Adipocyte (in vitro differentiated cells): ENCODE measurements around the gene PLCB4.
A peak's percentile ranks its signal among the peaks of the same experiment; 100 is the strongest.

ENCODE experiments used
- DNase-seq: peaks from one replicate; pipeline ENCODE4 v3.0.0-alpha.2; 2015; ENCODE audit warnings: low read depth
- H3K27me3 ChIP-seq: replicated peaks from 2 replicates; pipeline ENCODE4 v1.7.0; 2013; ENCODE audit warnings: mild to moderate bottlenecking, low read length, moderate library complexity; ENCODE audit not compliant: control insufficient read depth, insufficient read depth
- H3K36me3 ChIP-seq: 2 replicates; pipeline ENCODE4 v1.7.0; 2013; ENCODE audit warnings: low read length, mild to moderate bottlenecking, moderate library complexity; ENCODE audit not compliant: control insufficient read depth, insufficient read depth, severe bottlenecking
- H3K4me1 ChIP-seq: 2 replicates; pipeline ENCODE4 v1.7.0; 2013; ENCODE audit warnings: mild to moderate bottlenecking, low read length, moderate library complexity; ENCODE audit not compliant: control insufficient read depth, insufficient read depth
- H3K4me3 ChIP-seq: 2 replicates; pipeline ENCODE4 v1.7.0; 2013; ENCODE audit warnings: mild to moderate bottlenecking, low read length, moderate library complexity
- H3K9ac ChIP-seq: 2 replicates; pipeline ENCODE4 v1.7.0; 2013; ENCODE audit warnings: mild to moderate bottlenecking, low read length, moderate library complexity
- H3K9me3 ChIP-seq: 2 replicates; pipeline ENCODE4 v1.7.0; 2013; ENCODE audit warnings: mild to moderate bottlenecking, low read length, moderate library complexity; ENCODE audit not compliant: control insufficient read depth

The PLCB4 gene

DNA sequence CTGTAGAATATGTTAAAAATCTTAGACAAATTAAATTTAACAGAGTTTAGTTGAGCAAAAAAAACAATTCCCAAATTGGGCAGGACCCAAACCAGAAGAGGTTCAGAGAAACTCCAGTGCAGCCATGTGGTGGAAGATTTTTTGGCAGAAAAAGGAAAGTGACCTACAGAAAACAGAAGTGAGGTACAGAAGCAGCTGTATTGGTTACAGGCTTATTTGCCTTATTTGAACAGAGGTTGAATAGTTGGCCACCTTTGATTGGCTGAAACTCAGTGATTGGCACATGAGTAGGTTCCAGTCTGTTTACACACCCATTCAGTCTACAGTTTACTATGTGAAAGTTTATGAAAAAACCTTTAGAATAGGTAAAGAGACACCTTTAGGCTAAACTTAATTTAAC, 334.6 kb downstream of the PLCB4 start:
- H3K27me3 ChIP-seq = no peaks in the 10 kb centered on the region

DNA sequence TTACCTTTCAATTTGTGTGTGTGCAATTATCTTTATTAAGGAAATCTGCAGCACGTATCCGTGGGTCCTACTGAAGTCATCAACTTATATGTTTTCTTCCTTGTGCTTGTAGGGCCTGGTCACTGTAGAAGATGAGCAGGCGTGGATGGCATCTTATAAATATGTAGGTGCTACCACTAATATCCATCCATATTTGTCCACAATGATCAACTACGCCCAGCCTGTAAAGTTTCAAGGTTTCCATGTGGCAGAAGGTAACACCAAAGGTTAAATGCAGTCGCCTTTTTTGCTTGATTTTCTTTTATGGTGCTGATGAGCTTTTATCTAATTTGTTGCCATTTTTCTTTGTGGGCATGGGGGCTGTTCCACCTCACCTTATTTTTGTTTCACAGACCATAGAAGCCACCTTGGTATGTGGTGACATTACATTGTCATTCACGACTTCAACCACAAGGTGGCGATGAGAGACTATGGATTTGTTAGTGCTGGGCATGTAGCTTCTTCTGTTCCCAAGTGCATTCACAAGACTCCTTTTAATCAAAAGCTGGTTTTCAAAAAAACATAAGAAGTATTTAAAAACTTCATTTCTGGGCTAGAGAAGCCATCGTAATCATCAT, 339.0 kb downstream of the PLCB4 start:
- H3K4me1 ChIP-seq = peaks cover 24% of the 10 kb centered on the region
- no peaks in the 10 kb centered on the region for H3K27me3 ChIP-seq
- no peak overlapping the region for H3K4me3 ChIP-seq
- DNase-seq = peak; percentile 87
- no peak overlapping the region for H3K9ac ChIP-seq
- H3K9me3 ChIP-seq = no peaks in the 10 kb centered on the region
- H3K36me3 ChIP-seq = no peaks in the 10 kb centered on the region

More for the DNA sequence above, 334.6 kb downstream of the PLCB4 start:
- Histone ChIP-seq H3K4me1 (peaks cover 3% of the 10 kb centered on the region), H3K9me3 (no peaks in the 10 kb centered on the region), H3K9ac (no peak overlapping the region), H3K4me3 (no peak overlapping the region), H3K36me3 (no peaks in the 10 kb centered on the region)
- DNase-seq = no peak

DNA sequence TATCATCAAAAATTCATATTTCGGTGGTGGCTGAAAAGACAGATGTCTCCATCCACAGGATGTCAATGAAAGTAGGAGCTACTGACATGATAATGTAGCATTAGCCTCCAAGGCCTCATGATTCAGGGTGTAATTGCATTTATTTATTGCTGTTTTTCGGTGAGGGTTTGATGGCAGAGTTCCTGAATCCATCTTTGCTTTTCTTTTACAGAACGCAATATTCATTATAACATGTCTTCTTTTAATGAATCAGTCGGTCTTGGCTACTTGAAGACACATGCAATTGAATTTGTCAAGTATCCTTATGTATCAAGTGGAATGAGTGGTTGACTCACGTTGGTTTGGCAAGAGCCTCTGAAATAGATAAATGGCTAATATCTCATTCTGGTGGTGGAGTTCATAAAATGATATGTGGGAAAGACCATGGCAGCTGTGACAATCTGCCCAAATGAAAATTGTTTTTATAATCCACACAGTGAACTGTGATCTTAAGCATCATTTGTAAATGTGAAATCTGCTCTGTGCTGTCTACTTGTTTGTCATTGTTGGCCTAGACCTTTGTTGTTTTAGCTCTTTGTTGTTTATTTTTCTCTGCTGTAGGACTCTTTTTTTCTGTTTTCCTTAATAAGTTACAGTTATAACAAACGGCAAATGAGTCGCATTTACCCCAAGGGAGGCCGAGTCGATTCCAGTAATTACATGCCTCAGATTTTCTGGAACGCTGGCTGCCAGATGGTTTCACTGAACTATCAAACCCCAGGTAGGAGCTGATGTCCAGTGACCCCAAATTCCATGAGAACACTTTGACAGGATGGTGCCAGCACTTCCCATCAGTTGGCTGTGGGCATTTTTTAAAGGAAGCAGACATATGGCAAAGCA, 339.8 kb downstream of the PLCB4 start:
- Histone ChIP-seq H3K4me1 (peaks cover 24% of the 10 kb centered on the region), H3K36me3 (no peaks in the 10 kb centered on the region), H3K27me3 (no peaks in the 10 kb centered on the region), H3K9ac (no peak overlapping the region), H3K9me3 (no peaks in the 10 kb centered on the region), H3K4me3 (no peak overlapping the region)
- DNase-seq = peak; percentile 57

DNA sequence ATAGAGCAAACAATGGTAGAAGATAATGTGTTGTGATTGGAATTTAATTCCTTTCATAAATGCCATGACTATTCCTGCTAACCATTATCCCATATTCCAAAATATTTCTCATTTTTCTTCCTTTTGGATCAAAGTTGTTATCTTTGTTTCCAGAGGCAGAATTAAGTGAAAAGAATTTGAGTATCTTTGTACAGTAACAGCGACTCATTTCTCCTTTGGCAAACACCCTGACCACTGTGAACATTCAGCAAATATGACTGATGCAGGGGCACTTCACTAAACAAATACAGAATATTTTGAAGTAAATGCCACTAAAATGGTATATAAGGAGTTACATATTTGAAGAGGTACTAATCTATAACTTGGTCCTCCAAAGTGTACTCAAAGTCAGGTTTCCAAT, 340.5 kb downstream of the PLCB4 start:
- no peaks in the 10 kb centered on the region for H3K9me3 ChIP-seq
- DNase-seq = peak; percentile 43

DNA sequence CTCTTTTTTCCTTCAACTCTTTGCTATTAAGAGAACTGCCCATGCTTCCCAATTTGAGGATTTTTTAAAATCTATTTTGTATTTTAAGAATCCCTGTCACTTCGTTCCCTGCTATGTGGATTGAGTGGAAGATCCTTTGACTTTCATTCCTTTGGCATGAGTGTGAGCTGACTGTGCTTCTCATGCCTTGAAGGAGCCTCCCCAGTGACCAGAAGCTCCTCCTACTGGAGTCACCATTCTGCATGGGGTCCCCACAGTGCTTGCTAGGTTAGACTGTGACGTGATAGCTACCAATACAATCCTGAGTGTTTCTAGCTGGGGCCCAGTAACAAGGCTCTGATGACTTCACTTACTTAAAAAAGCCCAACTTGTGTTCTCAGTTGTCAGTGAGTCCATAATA, 341.1 kb downstream of the PLCB4 start:
- peaks cover 24% of the 10 kb centered on the region for H3K4me1 ChIP-seq
- peak; percentile 71 for DNase-seq
- H3K36me3 ChIP-seq = no peaks in the 10 kb centered on the region
- no peaks in the 10 kb centered on the region for H3K9me3 ChIP-seq
- H3K9ac ChIP-seq = no peak overlapping the region
- no peaks in the 10 kb centered on the region for H3K27me3 ChIP-seq
- H3K4me3 ChIP-seq = no peak overlapping the region

More for the DNA sequence above, 340.5 kb downstream of the PLCB4 start:
- no peak overlapping the region for H3K9ac ChIP-seq
- H3K27me3 ChIP-seq = no peaks in the 10 kb centered on the region
- H3K4me3 ChIP-seq = no peak overlapping the region
- H3K4me1 ChIP-seq = peaks cover 24% of the 10 kb centered on the region
- H3K36me3 ChIP-seq = no peaks in the 10 kb centered on the region

DNA sequence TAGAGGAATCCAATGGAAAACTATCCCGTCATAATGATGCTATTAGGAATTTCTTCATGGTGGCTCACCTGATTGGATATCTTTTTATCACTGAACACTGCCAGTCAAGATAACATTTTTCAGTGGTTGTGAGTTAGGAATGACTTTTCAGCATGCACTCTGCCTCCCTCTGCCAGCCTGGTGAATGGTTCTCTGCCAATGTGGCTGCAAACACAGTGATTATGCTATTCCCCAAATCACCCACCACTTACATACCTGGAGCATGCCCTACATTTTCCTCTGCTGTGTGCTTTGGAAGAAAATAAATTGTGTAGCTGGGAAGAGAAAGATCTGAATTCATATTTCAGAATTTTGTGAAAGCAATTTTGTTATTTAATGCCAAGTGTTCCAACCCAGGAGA, 342.9 kb downstream of the PLCB4 start:
- Histone ChIP-seq H3K9ac (no peak overlapping the region), H3K36me3 (no peaks in the 10 kb centered on the region), H3K4me1 (peaks cover 24% of the 10 kb centered on the region), H3K27me3 (no peaks in the 10 kb centered on the region), H3K9me3 (no peaks in the 10 kb centered on the region), H3K4me3 (no peak overlapping the region)
- no peak for DNase-seq

DNA sequence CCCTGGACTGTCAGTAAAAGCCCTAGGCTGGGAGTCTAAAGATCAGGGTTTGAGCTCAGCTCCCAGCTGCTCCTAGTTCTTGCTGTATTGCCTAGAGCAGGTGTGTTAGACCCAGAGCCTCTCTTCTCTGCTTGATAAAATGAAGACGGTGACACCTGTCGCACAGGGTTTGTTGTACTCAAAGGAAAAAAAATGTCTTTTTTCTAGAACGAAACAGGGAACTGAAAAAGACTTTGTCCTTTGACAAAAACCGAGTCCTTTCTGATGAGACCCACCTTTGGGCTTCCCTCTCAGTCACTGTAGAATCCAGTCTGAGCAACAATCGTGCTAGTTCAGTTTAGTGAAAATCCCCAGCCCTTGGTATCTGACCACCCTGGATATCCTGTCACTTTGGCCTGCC, 343.4 kb downstream of the PLCB4 start:
- H3K4me1 ChIP-seq = peaks cover 24% of the 10 kb centered on the region
- no peak overlapping the region for H3K9ac ChIP-seq
- H3K27me3 ChIP-seq = no peaks in the 10 kb centered on the region
- no peaks in the 10 kb centered on the region for H3K36me3 ChIP-seq
- no peaks in the 10 kb centered on the region for H3K9me3 ChIP-seq
- no peak overlapping the region for H3K4me3 ChIP-seq
- DNase-seq = no peak

DNA sequence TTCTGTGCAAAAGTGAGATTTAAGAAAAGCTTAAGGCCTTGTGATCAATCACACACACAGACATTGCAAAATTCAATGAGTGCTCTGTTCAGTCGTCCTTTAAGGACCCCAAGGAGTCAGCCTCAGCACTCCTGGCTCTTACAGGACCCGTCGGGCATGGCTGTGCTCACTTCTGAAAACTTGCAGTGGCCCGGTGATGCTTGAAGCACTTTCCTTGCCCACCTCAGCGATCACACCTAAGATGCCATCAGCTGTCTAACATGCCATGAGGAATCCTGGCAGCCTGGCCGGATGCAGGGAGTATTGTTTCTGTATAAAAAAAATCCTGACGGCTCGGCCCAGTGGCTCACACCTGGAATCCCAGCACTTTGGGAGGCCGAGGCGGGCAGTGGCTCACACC, 344.1 kb downstream of the PLCB4 start:
- no peak for DNase-seq
- Histone ChIP-seq H3K9ac (no peak overlapping the region), H3K27me3 (no peaks in the 10 kb centered on the region)

DNA sequence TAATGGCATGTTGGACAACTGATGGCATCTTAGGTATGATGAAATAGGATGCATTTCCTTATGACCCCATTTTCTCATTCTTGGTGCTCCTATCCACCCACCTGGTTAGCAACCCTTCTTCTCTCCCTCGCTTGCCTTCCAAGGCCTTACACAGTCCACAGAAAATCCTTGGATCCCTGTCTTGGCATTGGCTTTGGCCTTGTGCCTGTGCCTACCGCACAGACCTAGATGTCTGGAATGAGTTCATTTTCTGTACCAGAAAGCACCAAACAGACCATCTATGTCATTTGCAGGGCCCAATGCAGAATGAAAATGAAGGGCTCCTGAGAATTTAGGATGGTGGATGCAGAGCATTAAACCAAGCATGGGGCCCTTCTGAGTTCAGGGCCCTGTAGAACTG, 346.5 kb downstream of the PLCB4 start:
- Histone ChIP-seq H3K4me1 (peaks cover 2% of the 10 kb centered on the region), H3K9ac (no peak overlapping the region), H3K9me3 (no peaks in the 10 kb centered on the region), H3K36me3 (no peaks in the 10 kb centered on the region), H3K4me3 (no peak overlapping the region), H3K27me3 (no peaks in the 10 kb centered on the region)
- DNase-seq = no peak

More for the DNA sequence above, 344.1 kb downstream of the PLCB4 start:
- H3K36me3 ChIP-seq = no peaks in the 10 kb centered on the region
- H3K4me1 ChIP-seq = peaks cover 24% of the 10 kb centered on the region
- H3K9me3 ChIP-seq = no peaks in the 10 kb centered on the region
- no peak overlapping the region for H3K4me3 ChIP-seq

DNA sequence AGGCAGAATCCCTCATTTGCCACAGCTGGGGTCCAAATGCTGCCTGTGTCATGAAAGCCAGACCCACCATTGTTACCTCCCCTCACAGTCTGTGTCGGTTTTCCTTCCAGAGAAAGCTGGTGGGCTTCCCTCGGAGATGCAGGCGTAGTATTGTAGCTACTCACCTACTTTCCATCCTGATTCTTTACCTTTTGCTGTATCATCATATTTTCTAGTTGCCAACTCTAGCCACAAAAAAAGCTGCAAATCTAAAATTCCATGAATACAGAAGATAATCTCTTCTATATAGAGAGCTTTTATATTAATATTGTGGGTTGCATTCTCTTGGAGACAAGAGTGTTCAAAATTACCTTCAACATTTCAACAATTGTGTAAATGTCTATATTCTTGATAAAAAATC, 347.5 kb downstream of the PLCB4 start:
- DNase-seq = no peak
- Histone ChIP-seq H3K4me3 (no peak overlapping the region), H3K9me3 (no peaks in the 10 kb centered on the region), H3K9ac (no peak overlapping the region), H3K4me1 (no peaks in the 10 kb centered on the region), H3K27me3 (no peaks in the 10 kb centered on the region), H3K36me3 (no peaks in the 10 kb centered on the region)

DNA sequence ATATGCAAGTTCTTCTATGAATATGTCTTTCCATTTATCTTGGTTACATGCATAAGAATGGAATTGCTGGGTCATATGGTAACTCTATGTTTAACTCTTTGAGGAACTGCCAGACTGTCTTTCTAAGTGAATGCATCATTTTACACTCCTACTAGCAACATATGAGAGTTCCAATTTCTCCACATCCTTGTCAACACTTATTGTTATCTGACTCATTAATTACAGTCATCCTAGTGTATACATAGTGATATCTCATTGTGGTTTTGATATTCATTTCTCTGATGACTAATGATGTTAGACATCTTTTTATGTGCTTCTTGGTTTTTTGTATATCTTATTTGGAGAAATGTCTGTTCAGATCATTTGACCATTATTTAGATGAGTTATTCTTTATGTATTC, 348.8 kb downstream of the PLCB4 start:
- Histone ChIP-seq H3K4me1 (no peaks in the 10 kb centered on the region), H3K9ac (no peak overlapping the region), H3K27me3 (no peaks in the 10 kb centered on the region), H3K4me3 (no peak overlapping the region), H3K9me3 (no peaks in the 10 kb centered on the region), H3K36me3 (no peaks in the 10 kb centered on the region)
- no peak for DNase-seq
